ENCODE measurements around the gene SART3.

The SART3 gene

DNA sequence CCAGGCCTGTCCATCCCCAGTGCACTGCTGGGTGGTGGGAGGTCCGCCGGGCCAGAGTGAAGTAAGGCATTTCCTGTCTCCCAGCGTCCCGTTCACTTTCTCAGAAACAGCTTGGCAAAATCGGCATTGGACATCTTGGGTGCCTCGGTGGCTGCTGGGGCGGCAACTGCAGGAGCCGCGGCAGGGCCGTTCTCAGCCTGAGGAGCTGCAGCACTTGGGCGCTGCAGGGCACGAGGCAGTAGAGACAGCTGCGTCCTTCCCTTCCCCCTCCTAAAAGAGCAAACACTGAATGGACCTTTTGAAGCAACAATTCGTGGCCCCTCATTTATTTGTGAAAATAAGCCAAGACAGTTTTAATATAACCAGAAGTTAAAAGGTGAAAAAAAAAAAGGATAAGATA is 37.6 kb downstream of the SART3 start:
- DNase-seq (ENCODE audit: low read depth, low spot score), result no peak

GRCh38 chr12:108519558-108519957 is 41.4 kb downstream of the SART3 start:
- no peak for DNase-seq (ENCODE audit: low read depth, low spot score)

GRCh38 chr12:108518716-108519496 is 42.1 kb downstream of the SART3 start:
- DNase-seq (ENCODE audit: low read depth, low spot score), result no peak

DNA sequence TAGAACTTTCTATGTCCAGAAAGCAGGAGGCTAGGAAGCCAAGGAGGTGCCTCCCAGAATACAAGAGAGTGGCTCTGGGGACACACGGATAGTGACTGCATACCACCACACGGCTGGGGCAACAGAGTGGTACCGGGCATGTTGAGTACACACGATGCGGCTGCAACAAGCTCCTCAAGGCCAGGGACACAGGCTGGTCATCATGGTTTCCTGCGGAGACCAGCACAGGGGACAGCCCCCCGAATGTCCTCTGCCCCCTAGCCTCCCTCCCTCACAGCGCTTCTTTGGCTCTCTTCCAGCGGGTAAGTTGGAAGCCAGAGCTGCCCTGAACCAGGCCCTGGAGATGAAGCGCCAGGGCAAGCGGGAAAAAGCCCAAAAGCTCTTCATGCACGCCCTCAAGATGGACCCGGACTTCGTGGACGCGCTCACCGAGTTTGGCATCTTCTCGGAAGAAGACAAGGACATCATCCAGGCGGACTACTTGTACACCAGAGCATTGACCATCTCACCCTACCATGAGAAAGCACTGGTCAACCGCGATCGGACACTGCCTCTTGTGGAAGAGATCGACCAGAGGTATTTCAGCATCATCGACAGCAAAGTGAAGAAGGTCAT is 42.8 kb downstream of the SART3 start:
- no peak for DNase-seq (ENCODE audit: low read depth, low spot score)

- no peak for DNase-seq (ENCODE audit: low read depth, low spot score)
Measured at GRCh38 chr12:108517288-108518100, 43.5 kb downstream of the SART3 start.

GRCh38 chr12:108516511-108517275 is 44.3 kb downstream of the SART3 start:
- DNase-seq (ENCODE audit: low read depth, low spot score), result no peak

- no peak for DNase-seq (ENCODE audit: low read depth, low spot score)
Measured at GRCh38 chr12:108515916-108516315, 45.1 kb downstream of the SART3 start.

DNA sequence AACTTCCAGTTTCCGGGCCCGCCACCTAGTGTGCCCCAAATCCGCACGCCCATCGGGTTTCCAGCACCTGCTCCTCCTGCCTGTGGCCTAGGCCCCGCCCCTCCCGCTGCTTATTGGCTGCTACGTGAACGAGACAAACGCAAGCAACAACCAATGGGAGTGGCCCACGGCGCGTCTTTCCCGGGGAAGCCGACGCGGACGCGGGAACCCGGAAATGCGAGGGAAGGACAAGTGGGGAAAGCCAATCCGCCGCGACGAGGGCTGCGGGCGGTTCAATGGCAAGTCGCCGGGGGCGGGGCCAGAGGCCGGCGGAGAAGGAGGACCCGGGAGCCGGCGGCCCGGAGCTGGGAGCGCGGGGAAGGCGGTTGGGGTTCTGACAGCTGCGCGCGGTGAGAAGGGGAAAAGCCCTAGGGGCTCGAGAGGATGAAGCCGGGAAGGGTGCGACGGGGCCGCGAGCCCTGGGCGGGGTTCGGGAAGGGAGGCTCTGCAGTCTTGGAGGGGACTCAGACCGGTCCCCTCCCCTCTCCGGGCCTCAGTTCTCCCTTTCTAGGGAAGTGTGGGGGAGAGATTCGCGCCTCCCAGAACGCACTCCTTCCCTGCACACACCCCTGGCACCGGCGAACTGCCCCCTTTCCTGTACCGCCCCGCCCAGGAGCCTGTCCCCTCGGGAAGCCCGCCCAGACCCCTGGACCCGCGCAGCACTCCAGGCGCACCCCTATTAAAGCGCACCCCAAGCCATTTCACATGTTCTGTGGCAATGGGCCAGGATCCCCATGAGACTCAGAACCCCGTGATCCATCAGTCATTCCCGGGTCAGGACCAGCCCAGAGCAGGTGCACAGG is 45.8 kb downstream of the SART3 start, which contains the start of gene FICD:
Gene FICD (plus strand): TSS at position 305 of the 842 bp plus-strand sequence. CDS start 1,696 bp downstream, outside the sequence.
- peak; percentile 94 for DNase-seq (ENCODE audit: low read depth, low spot score)

DNA sequence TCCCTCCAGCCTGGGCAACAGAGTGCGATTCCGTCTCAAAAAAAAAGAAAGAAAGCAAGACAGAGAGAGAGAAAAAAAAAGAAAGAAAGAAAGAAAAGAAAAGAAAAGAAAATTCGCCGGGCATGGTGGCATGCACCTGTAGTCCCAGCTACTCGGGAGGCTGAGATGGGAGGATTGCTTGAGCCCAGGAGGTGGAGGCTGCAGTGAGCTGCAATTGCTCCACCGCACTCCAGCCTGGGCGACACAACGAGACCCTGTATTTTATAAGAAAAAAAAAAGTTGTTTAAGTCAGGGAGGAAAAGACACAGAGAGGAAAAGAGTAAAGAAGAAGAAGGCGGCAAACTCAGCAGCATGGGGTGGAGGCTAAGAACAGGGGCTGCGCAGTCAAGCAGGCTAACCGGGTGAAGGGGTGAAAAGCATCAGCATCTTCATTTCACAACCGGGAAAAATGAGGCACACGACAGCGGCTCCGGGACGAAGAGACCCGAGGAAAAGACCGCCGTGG is 46.5 kb downstream of the SART3 start:
- no peak for DNase-seq (ENCODE audit: low read depth, low spot score)

GRCh38 chr12:108511633-108512540 is 49.1 kb downstream of the SART3 start:
- DNase-seq (ENCODE audit: low read depth, low spot score), result no peak

DNA sequence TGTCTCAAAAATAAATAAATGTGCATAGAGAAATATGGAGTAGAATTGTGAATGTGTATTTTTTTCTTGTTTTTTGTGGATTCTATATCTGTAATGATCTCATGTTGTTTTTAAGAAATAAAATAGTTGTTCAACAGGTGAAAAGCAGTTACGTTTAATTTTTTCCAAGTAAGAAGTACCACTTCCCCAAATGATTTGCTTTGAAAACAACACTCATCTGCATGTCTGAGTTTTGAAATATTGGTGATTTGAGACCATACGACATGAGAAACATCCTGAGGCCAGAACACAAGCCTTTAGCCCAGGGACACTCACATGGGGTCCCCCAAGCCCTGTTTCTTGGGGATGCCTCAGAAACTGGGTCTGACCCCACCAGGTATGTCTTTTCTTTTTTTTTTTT is 50.1 kb downstream of the SART3 start:
- no peak for DNase-seq (ENCODE audit: low read depth, low spot score)

GRCh38 chr12:108509806-108510205 is 51.2 kb downstream of the SART3 start:
- DNase-seq (ENCODE audit: low read depth, low spot score), result no peak

GRCh38 chr12:108507971-108508642 is 52.9 kb downstream of the SART3 start:
- DNase-seq (ENCODE audit: low read depth, low spot score), result no peak

DNA sequence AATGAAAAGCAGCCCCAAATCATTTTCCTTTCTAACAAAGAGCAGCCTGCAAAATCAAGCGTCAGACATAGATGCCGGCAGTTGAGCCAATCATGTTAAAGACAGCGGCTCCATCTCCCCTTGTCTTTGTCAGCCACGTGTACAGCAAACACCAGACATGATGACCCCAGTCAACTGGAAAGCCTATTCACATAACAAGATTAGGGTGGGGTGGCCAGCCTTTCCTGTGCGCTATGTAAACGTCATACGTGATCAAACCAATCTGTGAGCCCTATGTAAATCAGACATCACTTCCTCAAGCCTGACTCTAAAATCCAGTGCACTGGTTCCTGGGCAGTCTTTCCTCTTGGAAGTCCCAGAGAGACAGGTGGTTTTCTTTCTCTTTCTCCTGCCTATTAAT is 55.8 kb downstream of the SART3 start:
- no peak for DNase-seq (ENCODE audit: low read depth, low spot score)

DNA sequence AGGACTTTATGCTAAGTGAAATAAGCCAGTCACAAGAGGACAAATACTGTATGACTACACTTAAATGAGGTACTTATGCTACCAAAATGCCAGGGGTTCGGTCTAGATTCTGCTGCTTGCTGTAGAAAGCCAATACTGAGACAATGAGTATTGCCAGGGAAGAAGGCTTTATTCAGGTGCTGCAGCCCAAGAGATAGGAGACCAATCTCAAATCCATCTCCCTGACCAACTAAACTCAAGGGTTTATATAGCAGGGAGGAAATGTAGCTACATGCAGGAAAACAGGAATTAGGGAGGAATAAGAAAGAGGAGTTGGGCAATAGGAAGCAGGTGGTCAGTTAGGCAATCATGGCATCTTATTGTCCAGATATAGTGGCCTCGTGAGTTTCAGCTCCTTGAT is 58.1 kb downstream of the SART3 start:
- no peak for DNase-seq (ENCODE audit: low read depth, low spot score)

DNA sequence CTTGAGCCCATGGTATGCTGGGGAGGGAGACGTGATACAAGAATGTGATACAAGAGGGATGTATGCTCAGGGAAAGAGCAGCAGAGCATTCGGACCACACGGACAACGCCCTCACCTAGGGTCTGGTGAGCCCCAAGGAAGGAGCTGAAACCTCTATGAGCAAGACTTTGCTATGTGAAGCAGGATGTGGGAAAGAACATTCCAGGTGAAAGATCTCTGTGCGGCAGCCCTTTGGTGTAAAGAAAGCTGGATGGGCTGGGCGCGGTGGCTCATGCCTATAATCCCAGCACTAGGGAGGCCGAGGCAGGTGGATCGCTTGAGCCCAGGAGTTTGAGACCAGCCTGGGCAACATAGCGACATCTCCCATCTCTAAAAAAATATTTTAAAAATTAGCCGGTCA is 62.8 kb downstream of the SART3 start:
- DNase-seq (ENCODE audit: low read depth, low spot score), result no peak

GRCh38 chr12:108495823-108496579 is 65.0 kb downstream of the SART3 start:
- no peak for DNase-seq (ENCODE audit: low read depth, low spot score)

DNA sequence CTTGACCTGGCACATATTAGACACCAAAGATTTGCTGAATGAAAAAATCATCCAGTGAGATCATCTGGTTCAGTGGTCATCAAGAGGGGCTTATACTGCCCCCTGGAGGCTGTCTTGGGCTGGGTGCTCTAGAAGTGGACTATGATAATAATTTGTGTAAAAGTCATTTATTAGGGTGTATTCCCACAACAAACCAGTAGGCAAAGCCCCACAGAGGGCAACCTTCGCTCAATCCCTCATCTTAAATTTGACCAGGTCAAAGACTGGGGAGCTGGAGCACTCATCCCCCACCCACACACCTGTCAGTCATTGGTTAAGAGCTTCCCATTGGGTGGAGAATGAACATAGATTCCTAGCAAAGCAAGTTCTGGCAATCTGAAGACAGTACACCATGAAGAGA is 65.9 kb downstream of the SART3 start:
- no peak for DNase-seq (ENCODE audit: low read depth, low spot score)
